ENCODE measurements around the gene KATNAL2. TPM values are rescaled to one million over a fixed set of nuclear protein-coding genes. Genes with fewer than 3 reads are reported as not detected.

The KATNAL2 gene
- total RNA-seq, 1 experiment from 2014 or later, result 9.0 TPM

DNA sequence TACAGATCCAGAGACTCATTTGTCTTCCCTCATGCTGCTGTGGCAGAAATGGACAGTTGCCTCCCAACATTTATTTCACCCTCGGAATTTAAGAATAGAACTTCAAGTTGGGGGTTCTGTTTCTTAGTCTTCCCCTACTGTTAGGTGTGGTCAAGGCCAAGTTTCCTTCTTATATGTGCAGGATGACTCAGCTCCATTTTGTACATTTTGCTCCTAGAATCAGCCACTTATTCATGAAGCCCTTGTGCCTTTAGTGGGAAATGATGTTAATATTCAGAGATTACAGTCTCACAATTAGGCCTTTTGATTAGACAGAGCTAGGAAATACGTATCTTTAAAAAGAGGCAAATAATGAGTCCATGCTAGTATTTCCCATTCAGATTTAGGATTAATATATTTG, 164.2 kb downstream of the KATNAL2 start:
- Histone ChIP-seq H3K4me3 (no peak overlapping the region), H3K9me2 (ENCODE audit: insufficient read depth) (no peaks in the 10 kb centered on the region), H3K9me3 (ENCODE audit: insufficient read depth, low read depth) (no peaks in the 10 kb centered on the region; the same call in 1 of the 2 replicates), H3K27ac (no peak overlapping the region), H2AFZ (no peak overlapping the region), H3K36me3 (ENCODE audit: low read depth) (no peaks in the 10 kb centered on the region), H3K4me1 (replicated peaks; ENCODE audit: insufficient read depth) (no peaks in the 10 kb centered on the region), H3K27me3 (ENCODE audit: insufficient read depth, low read depth) (no peaks in the 10 kb centered on the region), H3K4me2 (no peak overlapping the region), H3F3A (ENCODE audit: insufficient read depth, low read depth) (no peaks in the 10 kb centered on the region), H4K20me1 (ENCODE audit: insufficient read depth) (no peaks in the 10 kb centered on the region), H3K79me2 (ENCODE audit: low read depth) (no peaks in the 10 kb centered on the region)
- intact Hi-C loops (cut with micrococcal nuclease; ENCODE audit: unreplicated experiment), result no loop called here
- ChIA-PET POLR2A (ENCODE audit: unreplicated experiment) (no interaction called here), CTCF (no interaction called here)
- no TSS peak for BruUV-seq (replicated peaks)
- no peak for TF ChIP-seq CTCF (conservative IDR thresholded peaks at IDR 0.05)
- TF ChIP-seq EZH2 (IDR thresholded peaks at IDR 0.05; ENCODE audit: low read depth), result no peak
- no peak for DNase-seq

- Histone ChIP-seq H2AFZ (no peak overlapping the region), H3K79me2 (ENCODE audit: low read depth) (no peaks in the 10 kb centered on the region), H3K36me3 (ENCODE audit: low read depth) (no peaks in the 10 kb centered on the region), H3K4me3 (no peak overlapping the region), H3F3A (ENCODE audit: insufficient read depth, low read depth) (no peaks in the 10 kb centered on the region), H3K27me3 (ENCODE audit: insufficient read depth, low read depth) (no peaks in the 10 kb centered on the region), H4K20me1 (ENCODE audit: insufficient read depth) (no peaks in the 10 kb centered on the region), H3K4me1 (replicated peaks; ENCODE audit: insufficient read depth) (no peaks in the 10 kb centered on the region), H3K9me3 (ENCODE audit: insufficient read depth, low read depth) (no peaks in the 10 kb centered on the region), H3K9me2 (ENCODE audit: insufficient read depth) (no peaks in the 10 kb centered on the region), H3K4me2 (no peak overlapping the region), H3K27ac (no peak overlapping the region)
- TF ChIP-seq CTCF (conservative IDR thresholded peaks at IDR 0.05) (no peak), EZH2 (IDR thresholded peaks at IDR 0.05; ENCODE audit: low read depth) (no peak)
- no TSS peak for BruUV-seq (replicated peaks)
- POLR2A ChIA-PET (ENCODE audit: unreplicated experiment), result no interaction called here
- CTCF ChIA-PET, result no interaction called here
- intact Hi-C loops (cut with micrococcal nuclease; ENCODE audit: unreplicated experiment), result no loop called here
- DNase-seq, result no peak
Observed at GRCh38 chr18:47087676-47088075, 170.3 kb downstream of the KATNAL2 start.

- H3K9me3 ChIP-seq (ENCODE audit: insufficient read depth, low read depth), result no peaks in the 10 kb centered on the region
- no peak overlapping the region for H2AFZ ChIP-seq
- no peak overlapping the region for H3K27ac ChIP-seq
- H3K79me2 ChIP-seq (ENCODE audit: low read depth), result no peaks in the 10 kb centered on the region
- ChIA-PET POLR2A (ENCODE audit: unreplicated experiment) (no interaction called here), CTCF (no interaction called here)
- no peak overlapping the region for H3K4me2 ChIP-seq
- no peak for TF ChIP-seq CTCF (conservative IDR thresholded peaks at IDR 0.05)
- TF ChIP-seq EZH2 (IDR thresholded peaks at IDR 0.05; ENCODE audit: low read depth), result no peak
- intact Hi-C loops (cut with micrococcal nuclease; ENCODE audit: unreplicated experiment), result no loop called here
- no peaks in the 10 kb centered on the region for H4K20me1 ChIP-seq (ENCODE audit: insufficient read depth)
- no peaks in the 10 kb centered on the region for H3K27me3 ChIP-seq (ENCODE audit: insufficient read depth, low read depth)
- H3K4me1 ChIP-seq (replicated peaks; ENCODE audit: insufficient read depth), result no peaks in the 10 kb centered on the region
- no peaks in the 10 kb centered on the region for H3K36me3 ChIP-seq (ENCODE audit: low read depth)
- no peaks in the 10 kb centered on the region for H3K9me2 ChIP-seq (ENCODE audit: insufficient read depth)
- no peak for DNase-seq
- no peaks in the 10 kb centered on the region for H3F3A ChIP-seq (ENCODE audit: insufficient read depth, low read depth)
- no peak overlapping the region for H3K4me3 ChIP-seq
- no TSS peak for BruUV-seq (replicated peaks)
Observed at GRCh38 chr18:47095810-47096209, 178.4 kb downstream of the KATNAL2 start.

Data from PC-9 (cell line).